Hypothalamus (tissue), 51 donors: ENCODE measurements around the gene NXPH1.

ENCODE experiments used
- DNase-seq, 51 donors: peaks; one replicate each; lab custom pipeline; 2025; lab: John Stamatoyannopoulos, UW

NXPH1 gene

DNA sequence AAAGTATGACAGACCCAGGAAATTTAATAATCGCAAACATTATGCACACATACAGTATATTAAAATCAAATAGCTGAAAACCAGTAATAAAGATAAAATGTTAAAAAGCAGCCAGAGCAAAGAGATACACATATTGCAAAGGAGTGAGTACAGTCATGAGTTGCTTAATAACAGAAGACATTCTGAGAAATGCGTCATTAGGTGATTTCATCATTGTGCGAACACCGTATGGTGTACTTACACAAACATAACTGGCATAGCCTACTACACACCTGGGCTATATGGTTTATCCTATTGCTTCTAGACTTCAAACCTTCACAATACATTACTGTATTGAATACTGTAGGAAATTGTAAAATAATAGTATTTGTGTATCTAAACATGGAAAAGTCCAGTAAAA is 367.6 kb downstream of the NXPH1 start:
- no peak for DNase-seq
